CD4-positive, alpha-beta T cell treated with Interleukin-4 for 4 hours (primary cell): ENCODE measurements around the gene HGF.

ENCODE experiments used
- DNase-seq: peaks from one replicate; pipeline ENCODE4 v3.0.0-alpha.2; 2020

Gene HGF

GRCh38 chr7:81676813-81677212, 93.0 kb downstream of the HGF start:
- DNase-seq: no peak

GRCh38 chr7:81676105-81676811, 93.6 kb downstream of the HGF start:
- no peak for DNase-seq

- no peak for DNase-seq
Measured at GRCh38 chr7:81674431-81674830, 95.4 kb downstream of the HGF start.

GRCh38 chr7:81672872-81673271, 97.0 kb downstream of the HGF start:
- DNase-seq: no peak

- DNase-seq: no peak
Measured at GRCh38 chr7:81669476-81670105, 100.3 kb downstream of the HGF start.

- no peak for DNase-seq
Measured at GRCh38 chr7:81666209-81666608, 103.6 kb downstream of the HGF start.

GRCh38 chr7:81665236-81665635, 104.6 kb downstream of the HGF start:
- no peak for DNase-seq

- no peak for DNase-seq
Measured at GRCh38 chr7:81664304-81664703, 105.5 kb downstream of the HGF start.

- DNase-seq: no peak
Measured at GRCh38 chr7:81662531-81662930, 107.3 kb downstream of the HGF start.

GRCh38 chr7:81659697-81660395, 110.0 kb downstream of the HGF start:
- no peak for DNase-seq

GRCh38 chr7:81657551-81657950, 112.3 kb downstream of the HGF start:
- no peak for DNase-seq

GRCh38 chr7:81655271-81655670, 114.6 kb downstream of the HGF start:
- no peak for DNase-seq

- no peak for DNase-seq
Measured at GRCh38 chr7:81652225-81652624, 117.6 kb downstream of the HGF start.
